Testis (tissue), 2 donors: Measurements from ENCODE around the gene KIRREL1.

Source experiments
- POLR2A ChIP-seq: fragments of 450-650 bp; IDR thresholded peaks from one replicate; pipeline ENCODE4 v1.6.1; 2017; ENCODE audit warnings: antibody characterized with exemption, mild to moderate bottlenecking, moderate library complexity
- TF ChIP-seq, protein P1 (sequence below), 3 experiments: fragments of 450-650 bp in 2 of 3; fragments of 200-600 bp in 1 of 3; sonication (generic) in 1 of 3; IDR thresholded peaks; one replicate each; pipeline ENCODE4 v1.5.1; 2016 to 2019; ENCODE audit warnings: antibody characterized with exemption in 3 of 3, mild to moderate bottlenecking in 2 of 3, moderate library complexity in 1 of 3

DNA sequence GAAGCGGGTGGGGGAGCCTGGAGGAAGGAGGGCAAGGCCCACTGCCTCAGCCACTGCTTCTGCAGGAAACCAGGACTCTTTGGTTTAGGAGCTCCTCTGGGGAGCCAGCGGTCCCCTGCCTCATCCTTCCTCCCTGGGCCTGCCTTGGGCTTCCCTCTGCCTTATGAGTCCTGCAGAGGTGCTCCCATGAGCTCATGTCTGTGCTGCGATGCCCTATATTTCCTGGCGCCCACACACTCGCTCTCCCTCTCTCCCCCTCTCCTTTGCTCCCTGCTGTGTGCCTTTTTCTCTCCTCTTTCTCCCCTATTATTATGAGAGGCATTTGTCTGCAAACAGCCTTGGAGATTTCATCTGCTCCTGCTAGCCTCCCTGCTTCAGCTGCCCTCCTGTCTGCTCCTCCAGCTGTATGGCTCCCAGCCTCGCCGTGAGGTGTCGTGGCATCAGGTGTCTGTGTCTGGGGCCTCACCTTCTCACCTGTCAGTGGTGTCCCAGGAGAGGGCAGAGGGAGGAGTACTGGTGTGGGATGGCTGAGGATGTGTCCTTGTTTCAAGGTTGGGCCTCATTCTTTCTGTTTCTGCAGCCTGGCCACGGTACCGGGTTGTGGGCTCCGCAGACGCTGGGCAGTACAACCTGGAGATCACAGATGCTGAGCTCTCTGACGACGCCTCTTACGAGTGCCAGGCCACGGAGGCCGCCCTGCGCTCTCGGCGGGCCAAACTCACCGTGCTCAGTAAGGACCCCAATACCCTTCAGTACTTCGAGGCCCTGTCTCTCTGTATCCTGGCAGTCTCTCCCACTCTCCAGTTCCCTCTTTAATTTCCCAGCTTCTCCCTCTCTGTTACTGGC, 84.2 kb downstream of the KIRREL1 start:
- TF ChIP-seq, protein P1, sequence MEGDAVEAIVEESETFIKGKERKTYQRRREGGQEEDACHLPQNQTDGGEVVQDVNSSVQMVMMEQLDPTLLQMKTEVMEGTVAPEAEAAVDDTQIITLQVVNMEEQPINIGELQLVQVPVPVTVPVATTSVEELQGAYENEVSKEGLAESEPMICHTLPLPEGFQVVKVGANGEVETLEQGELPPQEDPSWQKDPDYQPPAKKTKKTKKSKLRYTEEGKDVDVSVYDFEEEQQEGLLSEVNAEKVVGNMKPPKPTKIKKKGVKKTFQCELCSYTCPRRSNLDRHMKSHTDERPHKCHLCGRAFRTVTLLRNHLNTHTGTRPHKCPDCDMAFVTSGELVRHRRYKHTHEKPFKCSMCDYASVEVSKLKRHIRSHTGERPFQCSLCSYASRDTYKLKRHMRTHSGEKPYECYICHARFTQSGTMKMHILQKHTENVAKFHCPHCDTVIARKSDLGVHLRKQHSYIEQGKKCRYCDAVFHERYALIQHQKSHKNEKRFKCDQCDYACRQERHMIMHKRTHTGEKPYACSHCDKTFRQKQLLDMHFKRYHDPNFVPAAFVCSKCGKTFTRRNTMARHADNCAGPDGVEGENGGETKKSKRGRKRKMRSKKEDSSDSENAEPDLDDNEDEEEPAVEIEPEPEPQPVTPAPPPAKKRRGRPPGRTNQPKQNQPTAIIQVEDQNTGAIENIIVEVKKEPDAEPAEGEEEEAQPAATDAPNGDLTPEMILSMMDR (IDR thresholded peaks at IDR 0.05) = no peak
- TF ChIP-seq POLR2A = no peak
